Kidney (tissue), 14 donors: Measurements from ENCODE around the gene DBP. TPM values are rescaled to one million over a fixed set of nuclear protein-coding genes. Genes with fewer than 3 reads are reported as not detected.

Experiments
- DNase-seq, 5 donors: peaks; one replicate each; pipeline ENCODE4 v3.0.0-alpha.2; 2013 to 2020
- FAIRE-seq: peaks from 2 replicates; lab custom pipeline; 2012; peaks lifted over from hg19 to GRCh38; lab: Jason Lieb, UNC
- H3K27ac ChIP-seq, 2 donors: one replicate each; pipeline ENCODE4 v1.7.0; 2013; ENCODE audit warnings: low read depth in 2 of 2, low read length in 2 of 2, inconsistent platforms in 1 of 2
- H3K27me3 ChIP-seq: one replicate; pipeline ENCODE4 v1.7.1; 2013; ENCODE audit warnings: low read length, inconsistent platforms; ENCODE audit not compliant: control insufficient read depth, insufficient read depth
- H3K36me3 ChIP-seq, 3 donors: one replicate each; pipeline versions ENCODE4 v1.7.0 to v1.7.1; 2013; ENCODE audit warnings: low read length in 3 of 3, control low read depth in 1 of 3, inconsistent platforms in 1 of 3; ENCODE audit not compliant: insufficient read depth in 3 of 3, control insufficient read depth in 2 of 3
- H3K4me1 ChIP-seq, 3 donors: one replicate each; pipeline versions ENCODE4 v1.7.0 to v1.7.1; 2013; ENCODE audit warnings: low read length in 3 of 3, inconsistent platforms in 1 of 3, low read depth in 1 of 3; ENCODE audit not compliant: control insufficient read depth in 2 of 3, insufficient read depth in 2 of 3
- H3K4me3 ChIP-seq, 3 donors: one replicate each; pipeline versions ENCODE4 v1.7.0 to v1.8.1; 2013; ENCODE audit warnings: low read length in 3 of 3, control low read depth in 1 of 3, inconsistent platforms in 1 of 3
- H3K9ac ChIP-seq, 3 donors: one replicate each; pipeline versions ENCODE4 v1.7.0 to v1.7.1; 2013; ENCODE audit warnings: low read length in 3 of 3, control low read depth in 1 of 3, inconsistent platforms in 1 of 3
- H3K9me3 ChIP-seq, 3 donors: one replicate each; pipeline versions ENCODE4 v1.7.0 to v1.7.1; 2013; ENCODE audit warnings: low read length in 3 of 3, control low read depth in 1 of 3, inconsistent platforms in 1 of 3; ENCODE audit not compliant: control insufficient read depth in 2 of 3, insufficient read depth in 1 of 3
- intact Hi-C: fragments of 100-400 bp; cut with DNase I; formaldehyde crosslinking; loops from one replicate; pipeline ENCODE4 v1.11.1; 2022
- polyA plus RNA-seq: library from polyadenylated mRNA; stranded (reverse); fragments of 350-450 nt; fragmentation: Illumina TruSeq; extraction: RNeasy Lipid Tissue Mini Kit (QIAGEN cat#74804); gene quantifications from one replicate; pipeline ENCODE4 v1.2.3, GENCODE V29; 2014; ENCODE audit warnings: low read depth, low replicate concordance; ENCODE audit not compliant: insufficient read depth
- total RNA-seq: library from RNA; stranded (reverse); fragmentation: NEBNext Ultra II Directional; extraction: Animal tissue kit (Norgen Biotek cat#: 25700); gene quantifications from one replicate; pipeline ENCODE4 v1.2.1, GENCODE V29; 2021
- TF ChIP-seq, protein P1 (sequence below): IDR thresholded peaks from 3 replicates; pipeline ENCODE4 v1.5.1; 2012; ENCODE audit warnings: mild to moderate bottlenecking, moderate library complexity, borderline replicate concordance; ENCODE audit not compliant: insufficient read depth; ENCODE audit errors: extremely low read depth
- donor health status: control.
- donor health status: control.
- donor health status: control.
- donor health status: control.
- donor health status: control.
- donor health status: DM: yes; HTN: yes; CAD: no.
- donor health status: Normal renal cell carcinoma (clear cell type).

DBP gene
- total and polyA plus RNA-seq, 2 donors from 2014 or later, result 14.5 to 20.4 TPM

DNA sequence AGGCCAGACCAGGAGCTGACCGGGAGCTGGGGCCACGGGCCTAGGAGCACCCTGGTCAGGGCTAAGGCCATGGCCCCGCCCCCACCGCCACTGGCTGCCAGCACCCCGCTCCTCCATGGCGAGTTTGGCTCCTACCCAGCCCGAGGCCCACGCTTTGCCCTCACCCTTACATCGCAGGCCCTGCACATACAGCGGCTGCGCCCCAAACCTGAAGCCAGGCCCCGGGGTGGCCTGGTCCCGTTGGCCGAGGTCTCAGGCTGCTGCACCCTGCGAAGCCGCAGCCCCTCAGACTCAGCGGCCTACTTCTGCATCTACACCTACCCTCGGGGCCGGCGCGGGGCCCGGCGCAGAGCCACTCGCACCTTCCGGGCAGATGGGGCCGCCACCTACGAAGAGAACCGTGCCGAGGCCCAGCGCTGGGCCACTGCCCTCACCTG lies 11.3 kb downstream of the DBP start:
- TF ChIP-seq, protein P1, sequence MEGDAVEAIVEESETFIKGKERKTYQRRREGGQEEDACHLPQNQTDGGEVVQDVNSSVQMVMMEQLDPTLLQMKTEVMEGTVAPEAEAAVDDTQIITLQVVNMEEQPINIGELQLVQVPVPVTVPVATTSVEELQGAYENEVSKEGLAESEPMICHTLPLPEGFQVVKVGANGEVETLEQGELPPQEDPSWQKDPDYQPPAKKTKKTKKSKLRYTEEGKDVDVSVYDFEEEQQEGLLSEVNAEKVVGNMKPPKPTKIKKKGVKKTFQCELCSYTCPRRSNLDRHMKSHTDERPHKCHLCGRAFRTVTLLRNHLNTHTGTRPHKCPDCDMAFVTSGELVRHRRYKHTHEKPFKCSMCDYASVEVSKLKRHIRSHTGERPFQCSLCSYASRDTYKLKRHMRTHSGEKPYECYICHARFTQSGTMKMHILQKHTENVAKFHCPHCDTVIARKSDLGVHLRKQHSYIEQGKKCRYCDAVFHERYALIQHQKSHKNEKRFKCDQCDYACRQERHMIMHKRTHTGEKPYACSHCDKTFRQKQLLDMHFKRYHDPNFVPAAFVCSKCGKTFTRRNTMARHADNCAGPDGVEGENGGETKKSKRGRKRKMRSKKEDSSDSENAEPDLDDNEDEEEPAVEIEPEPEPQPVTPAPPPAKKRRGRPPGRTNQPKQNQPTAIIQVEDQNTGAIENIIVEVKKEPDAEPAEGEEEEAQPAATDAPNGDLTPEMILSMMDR, result no peak

DNA sequence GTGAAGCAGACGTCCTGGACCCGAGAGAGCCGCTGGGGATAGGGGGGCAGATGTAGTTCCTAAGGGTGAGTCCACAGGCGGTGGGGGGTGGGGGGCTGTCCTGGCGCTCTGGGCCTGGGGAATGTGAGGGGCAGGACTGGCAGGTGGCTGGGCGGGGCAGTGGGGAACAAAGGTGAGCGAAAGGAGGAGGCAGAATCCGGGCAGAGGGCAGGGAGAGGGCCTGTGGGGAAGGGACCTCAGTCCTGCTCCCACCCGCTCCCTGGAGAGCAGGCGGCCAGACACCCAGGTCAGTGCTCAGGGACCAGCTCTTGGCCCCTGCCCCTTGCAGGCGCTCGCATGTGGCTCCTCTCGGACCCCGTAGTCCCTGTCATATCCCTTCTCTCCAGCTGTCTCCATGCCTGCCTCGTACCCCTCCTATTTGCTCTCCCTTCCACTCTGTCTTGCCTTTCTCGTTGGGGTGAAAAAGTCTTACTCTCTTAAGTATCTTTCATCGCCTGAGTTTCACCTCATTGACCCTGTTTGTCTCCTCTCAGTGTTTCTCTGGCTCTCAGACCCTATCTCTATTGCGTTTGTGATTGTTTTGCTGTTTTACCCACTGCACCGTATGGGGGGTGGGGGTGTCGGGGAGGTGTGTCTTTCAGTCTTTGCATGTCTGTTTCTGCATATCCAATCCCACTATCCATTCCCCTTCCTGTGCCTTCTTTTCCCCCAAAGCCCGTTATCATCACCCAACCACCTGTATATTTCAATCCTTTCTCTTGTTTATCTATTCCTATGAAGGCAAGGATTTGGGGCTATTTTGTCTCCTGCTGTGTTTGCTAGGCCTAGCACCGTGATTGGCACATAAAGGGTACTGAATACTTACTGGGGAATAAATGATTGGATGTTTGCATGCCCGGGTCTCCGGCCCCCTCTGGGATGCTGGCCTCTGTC lies 12.1 kb downstream of the DBP start:
- Histone ChIP-seq H3K9ac (peak overlapping the region; percentile 1 to 81 (median 41)), H3K9me3 (no peaks in the 10 kb centered on the region), H3K4me1 (peaks cover 3 to 16% (median 9%) of the 10 kb centered on the region in 3 donors), H3K4me3 (peak overlapping the region; percentile 9 to 78 (median 67)), H3K36me3 (peaks cover 0 to 4% (median 0%) of the 10 kb centered on the region in 3 donors), H3K27ac (peak overlapping the region; percentile 78 to 85), H3K27me3 (no peaks in the 10 kb centered on the region)
- TF ChIP-seq, protein P1, result no peak
- intact Hi-C loops, result no loop called here
- DNase-seq, result peak in 4 of 5 donors; percentile 42 to 88 (median 69)
- no peak for FAIRE-seq

More for the DNA sequence above, 11.3 kb downstream of the DBP start:
- H3K9me3 ChIP-seq, result no peaks in the 10 kb centered on the region
- intact Hi-C loops, result no loop called here
- no peaks in the 10 kb centered on the region for H3K27me3 ChIP-seq
- H3K4me1 ChIP-seq, result peaks cover 3 to 17% (median 10%) of the 10 kb centered on the region in 3 donors
- peak in 2 of 5 donors; percentile 71 to 75 for DNase-seq
- peaks cover 0 to 4% (median 0%) of the 10 kb centered on the region in 3 donors for H3K36me3 ChIP-seq
- H3K4me3 ChIP-seq, result peak overlapping the region in 1 of 3 donors; percentile 78
- no peak for FAIRE-seq
- no peak overlapping the region for H3K9ac ChIP-seq
- no peak overlapping the region for H3K27ac ChIP-seq

DNA sequence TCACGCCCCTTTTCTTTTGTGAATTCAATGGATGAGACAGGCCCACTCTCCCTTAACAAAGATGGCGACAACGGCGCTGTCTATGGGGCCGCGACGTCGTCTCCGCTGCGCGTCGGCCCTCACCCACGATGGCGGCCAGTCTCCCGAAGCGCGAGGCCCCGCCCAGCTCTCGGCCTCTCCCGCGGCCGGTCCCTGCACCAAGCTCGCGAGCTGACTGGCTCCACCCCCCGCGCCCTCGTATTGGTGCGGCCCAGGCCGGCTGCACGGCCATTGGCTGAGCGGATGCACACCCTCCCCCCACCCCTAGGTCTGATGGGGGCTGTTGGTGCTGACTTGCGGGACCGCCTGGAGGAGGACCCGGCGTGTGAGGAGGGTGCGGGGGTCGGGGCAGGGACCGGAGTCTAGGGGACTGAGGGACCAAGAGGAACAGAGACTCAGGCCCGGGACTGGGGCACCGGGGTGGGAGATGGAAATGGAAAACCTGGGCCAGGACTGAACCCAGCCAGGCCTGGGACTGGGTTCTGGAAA lies 13.0 kb downstream of the DBP start:
- TF ChIP-seq, protein P1, result no peak
- H3K27ac ChIP-seq, result peak overlapping the region; percentile 78 to 89
- H3K9me3 ChIP-seq, result no peaks in the 10 kb centered on the region
- intact Hi-C loops, result no loop called here
- H3K27me3 ChIP-seq, result no peaks in the 10 kb centered on the region
- peaks cover 3 to 16% (median 7%) of the 10 kb centered on the region in 3 donors for H3K4me1 ChIP-seq
- H3K36me3 ChIP-seq, result peaks cover 0 to 4% (median 0%) of the 10 kb centered on the region in 3 donors
- H3K9ac ChIP-seq, result peak overlapping the region; percentile 54 to 82 (median 81)
- FAIRE-seq (peak; percentile 39), DNase-seq (peak; percentile 99 to 100 (median 99))
- peak overlapping the region; percentile 55 to 78 (median 67) for H3K4me3 ChIP-seq
